Measurements from ENCODE around the gene ADAMTSL1. TPM values are rescaled to one million over a fixed set of nuclear protein-coding genes. Genes with fewer than 3 reads are reported as not detected.

ADAMTSL1 gene
- total RNA-seq, 1 experiment from 2014 or later, result 1.2 TPM

DNA sequence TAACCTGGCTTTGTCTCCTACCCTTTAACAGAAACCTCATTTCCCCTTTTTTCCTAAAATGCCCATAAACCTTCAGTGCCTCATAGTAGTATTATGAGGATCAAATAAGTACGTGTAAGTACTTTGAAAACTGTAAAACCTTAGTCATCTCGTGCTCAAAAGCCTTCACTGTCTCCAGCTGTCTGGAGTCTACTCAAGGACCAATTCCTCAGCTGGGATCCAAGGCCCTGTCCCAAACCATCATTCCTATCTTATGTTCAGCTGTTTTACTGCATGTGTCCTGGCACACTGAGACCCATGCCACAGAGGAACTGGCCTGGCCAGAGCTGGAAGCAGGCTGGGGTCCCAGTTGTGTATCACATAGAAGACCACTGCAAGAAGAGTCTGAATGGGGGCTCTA, 15.9 kb downstream of the ADAMTSL1 start:
- Histone ChIP-seq H4K91ac (ENCODE audit: insufficient read length, low read depth, low read length) (no peak overlapping the region), H3K4ac (ENCODE audit: low read depth, low read length) (no peak overlapping the region), H3K14ac (ENCODE audit: insufficient read depth, low read length) (no peak overlapping the region), H3K56ac (ENCODE audit: insufficient read length, low read depth, low read length) (no peak overlapping the region), H4K8ac (replicated peaks; ENCODE audit: insufficient read length, low read depth, low read length) (no peak overlapping the region), H2AK5ac (ENCODE audit: insufficient read length, low read length) (no peak overlapping the region), H4K5ac (ENCODE audit: insufficient read length, low read depth, low read length) (no peak overlapping the region), H3K4me1 (ENCODE audit: insufficient read depth, low read length) (peaks cover 2% of the 10 kb centered on the region; the same call in 1 of the 2 replicates), H3K23me2 (ENCODE audit: insufficient read length, low read depth, low read length, poor library complexity, severe bottlenecking) (no peaks in the 10 kb centered on the region), H2BK5ac (ENCODE audit: insufficient read length, low read length) (no peak overlapping the region), H3K9ac (ENCODE audit: extremely low read depth, insufficient read length, low read length) (no peak overlapping the region), H3K27ac (ENCODE audit: insufficient read length, low read depth, low read length) (no peak overlapping the region), H2AFZ (ENCODE audit: low read length) (no peak overlapping the region), H3K27me3 (ENCODE audit: insufficient read depth, low read length) (no peaks in the 10 kb centered on the region), H2BK12ac (ENCODE audit: insufficient read length, low read depth, low read length) (no peak overlapping the region), H3K4me2 (ENCODE audit: insufficient read depth, insufficient read length, low read length) (no peak overlapping the region), H3K23ac (ENCODE audit: insufficient read length, low read depth, low read length) (no peak overlapping the region), H2BK20ac (ENCODE audit: low read depth, low read length, poor library complexity, severe bottlenecking) (no peak overlapping the region), H3K79me1 (ENCODE audit: insufficient read depth, low read depth, low read length, poor library complexity, severe bottlenecking) (no peaks in the 10 kb centered on the region), H2BK15ac (ENCODE audit: low read depth, low read length) (no peak overlapping the region), H3K9me3 (ENCODE audit: control insufficient read depth, low read depth, low read length) (no peaks in the 10 kb centered on the region), H4K20me1 (ENCODE audit: control insufficient read depth, insufficient read depth, insufficient read length) (no peaks in the 10 kb centered on the region), H3K79me2 (ENCODE audit: insufficient read depth, low read length) (no peaks in the 10 kb centered on the region), H3T11ph (ENCODE audit: low read length) (no peak overlapping the region), H2BK120ac (ENCODE audit: low read depth, low read length, poor library complexity, severe bottlenecking) (no peak overlapping the region), H3K18ac (ENCODE audit: insufficient read length, low read depth, low read length) (no peak overlapping the region)
- Mint-ChIP-seq H3K27me3 (ENCODE audit: low read depth) (no peaks in the 10 kb centered on the region), H3K9me3 (no peaks in the 10 kb centered on the region; a peak in 1 of 5 replicates), H3K4me3 (no peak overlapping the region), H3K27ac (no peak overlapping the region), H3K4me1 (peaks cover 0 to 21% of the 10 kb centered on the region in 2 experiments; a peak in 2 of 4 replicates), H3K36me3 (ENCODE audit: insufficient read depth in 1 of 3, low read depth in 3 of 3) (no peaks in the 10 kb centered on the region)
- DNase-seq, result no peak
- no CpG with 5 or more reads among the region's 2 CpGs for WGBS (ENCODE audit: extremely low coverage, insufficient read length, low lambda C conversion rate)
- TF ChIP-seq, protein P1, sequence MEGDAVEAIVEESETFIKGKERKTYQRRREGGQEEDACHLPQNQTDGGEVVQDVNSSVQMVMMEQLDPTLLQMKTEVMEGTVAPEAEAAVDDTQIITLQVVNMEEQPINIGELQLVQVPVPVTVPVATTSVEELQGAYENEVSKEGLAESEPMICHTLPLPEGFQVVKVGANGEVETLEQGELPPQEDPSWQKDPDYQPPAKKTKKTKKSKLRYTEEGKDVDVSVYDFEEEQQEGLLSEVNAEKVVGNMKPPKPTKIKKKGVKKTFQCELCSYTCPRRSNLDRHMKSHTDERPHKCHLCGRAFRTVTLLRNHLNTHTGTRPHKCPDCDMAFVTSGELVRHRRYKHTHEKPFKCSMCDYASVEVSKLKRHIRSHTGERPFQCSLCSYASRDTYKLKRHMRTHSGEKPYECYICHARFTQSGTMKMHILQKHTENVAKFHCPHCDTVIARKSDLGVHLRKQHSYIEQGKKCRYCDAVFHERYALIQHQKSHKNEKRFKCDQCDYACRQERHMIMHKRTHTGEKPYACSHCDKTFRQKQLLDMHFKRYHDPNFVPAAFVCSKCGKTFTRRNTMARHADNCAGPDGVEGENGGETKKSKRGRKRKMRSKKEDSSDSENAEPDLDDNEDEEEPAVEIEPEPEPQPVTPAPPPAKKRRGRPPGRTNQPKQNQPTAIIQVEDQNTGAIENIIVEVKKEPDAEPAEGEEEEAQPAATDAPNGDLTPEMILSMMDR (conservative IDR thresholded peaks at IDR 0.05), result no peak

All from H9 (cell line).